IMR-90 (cell line): Measurements from ENCODE around the gene SHISA6.

Experiments
- FOS ChIP-seq: fragments of 150-350 bp; IDR thresholded peaks from 2 replicates; pipeline ENCODE4 v1.6.1; 2016; ENCODE audit warnings: low read depth, low read length
- MAZ ChIP-seq: IDR thresholded peaks from 2 replicates; pipeline ENCODE4 v1.6.1; 2012; ENCODE audit warnings: low read depth, mild to moderate bottlenecking, low read length, improper control_type of control experiment, moderate library complexity, borderline replicate concordance
- MXI1 ChIP-seq: IDR thresholded peaks from 2 replicates; pipeline ENCODE4 v1.6.1; 2012; ENCODE audit warnings: low read depth, mild to moderate bottlenecking, low read length, moderate library complexity, borderline replicate concordance
- NFE2L2 ChIP-seq: fragments of 150-350 bp; IDR thresholded peaks from 2 replicates; pipeline ENCODE4 v1.6.1; 2016; ENCODE audit warnings: low read depth, mild to moderate bottlenecking, low read length
- POLR2A ChIP-seq: IDR thresholded peaks from 2 replicates; pipeline ENCODE4 v1.6.1; 2012; ENCODE audit warnings: mild to moderate bottlenecking, low read depth, low read length
- SMC3 ChIP-seq: fragments of 150-350 bp; IDR thresholded peaks from 2 replicates; pipeline ENCODE4 v1.6.1; 2016; ENCODE audit warnings: low read depth, mild to moderate bottlenecking, antibody characterized with exemption, low read length, moderate library complexity
- TF ChIP-seq, protein P1 (sequence below): conservative IDR thresholded peaks from 2 replicates; pipeline ENCODE4 v1.5.1; 2012; ENCODE audit warnings: mild to moderate bottlenecking, low read depth, low read length, improper control_type of control experiment
- TF ChIP-seq, protein P2 (sequence below): fragments of 150-350 bp; IDR thresholded peaks from 2 replicates; pipeline ENCODE4 v1.6.1; 2017; ENCODE audit warnings: mild to moderate bottlenecking, antibody characterized with exemption, low read length, low read depth

DNA sequence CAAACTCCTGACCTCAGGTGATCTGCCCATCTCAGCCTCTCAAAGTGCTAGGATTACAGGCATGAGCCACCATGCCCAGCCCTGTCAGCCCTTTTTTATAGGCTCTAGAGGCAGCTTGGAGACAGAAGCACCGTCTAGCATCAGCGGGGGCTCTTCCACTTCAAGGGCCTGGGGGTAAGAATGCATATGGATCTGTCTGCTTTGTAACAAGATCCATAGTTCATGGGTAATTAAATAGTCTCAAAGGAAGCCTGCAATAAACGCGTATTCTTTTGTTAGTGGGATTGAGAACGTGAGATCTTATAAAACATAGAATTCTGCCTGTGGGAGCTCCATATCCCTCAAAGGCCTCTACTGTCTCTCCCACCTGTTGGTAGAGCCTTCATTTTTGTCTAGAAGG lies 142.1 kb downstream of the SHISA6 start:
- TF ChIP-seq, protein P1, sequence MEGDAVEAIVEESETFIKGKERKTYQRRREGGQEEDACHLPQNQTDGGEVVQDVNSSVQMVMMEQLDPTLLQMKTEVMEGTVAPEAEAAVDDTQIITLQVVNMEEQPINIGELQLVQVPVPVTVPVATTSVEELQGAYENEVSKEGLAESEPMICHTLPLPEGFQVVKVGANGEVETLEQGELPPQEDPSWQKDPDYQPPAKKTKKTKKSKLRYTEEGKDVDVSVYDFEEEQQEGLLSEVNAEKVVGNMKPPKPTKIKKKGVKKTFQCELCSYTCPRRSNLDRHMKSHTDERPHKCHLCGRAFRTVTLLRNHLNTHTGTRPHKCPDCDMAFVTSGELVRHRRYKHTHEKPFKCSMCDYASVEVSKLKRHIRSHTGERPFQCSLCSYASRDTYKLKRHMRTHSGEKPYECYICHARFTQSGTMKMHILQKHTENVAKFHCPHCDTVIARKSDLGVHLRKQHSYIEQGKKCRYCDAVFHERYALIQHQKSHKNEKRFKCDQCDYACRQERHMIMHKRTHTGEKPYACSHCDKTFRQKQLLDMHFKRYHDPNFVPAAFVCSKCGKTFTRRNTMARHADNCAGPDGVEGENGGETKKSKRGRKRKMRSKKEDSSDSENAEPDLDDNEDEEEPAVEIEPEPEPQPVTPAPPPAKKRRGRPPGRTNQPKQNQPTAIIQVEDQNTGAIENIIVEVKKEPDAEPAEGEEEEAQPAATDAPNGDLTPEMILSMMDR = no peak
- TF ChIP-seq POLR2A = no peak
- no peak for TF ChIP-seq NFE2L2
- TF ChIP-seq, protein P2, sequence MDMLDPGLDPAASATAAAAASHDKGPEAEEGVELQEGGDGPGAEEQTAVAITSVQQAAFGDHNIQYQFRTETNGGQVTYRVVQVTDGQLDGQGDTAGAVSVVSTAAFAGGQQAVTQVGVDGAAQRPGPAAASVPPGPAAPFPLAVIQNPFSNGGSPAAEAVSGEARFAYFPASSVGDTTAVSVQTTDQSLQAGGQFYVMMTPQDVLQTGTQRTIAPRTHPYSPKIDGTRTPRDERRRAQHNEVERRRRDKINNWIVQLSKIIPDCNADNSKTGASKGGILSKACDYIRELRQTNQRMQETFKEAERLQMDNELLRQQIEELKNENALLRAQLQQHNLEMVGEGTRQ = no peak
- TF ChIP-seq MAZ = no peak
- TF ChIP-seq FOS = no peak
- no peak for TF ChIP-seq SMC3
- no peak for TF ChIP-seq MXI1
